Measurements from ENCODE around the gene ANKS1B.

The ANKS1B gene

DNA sequence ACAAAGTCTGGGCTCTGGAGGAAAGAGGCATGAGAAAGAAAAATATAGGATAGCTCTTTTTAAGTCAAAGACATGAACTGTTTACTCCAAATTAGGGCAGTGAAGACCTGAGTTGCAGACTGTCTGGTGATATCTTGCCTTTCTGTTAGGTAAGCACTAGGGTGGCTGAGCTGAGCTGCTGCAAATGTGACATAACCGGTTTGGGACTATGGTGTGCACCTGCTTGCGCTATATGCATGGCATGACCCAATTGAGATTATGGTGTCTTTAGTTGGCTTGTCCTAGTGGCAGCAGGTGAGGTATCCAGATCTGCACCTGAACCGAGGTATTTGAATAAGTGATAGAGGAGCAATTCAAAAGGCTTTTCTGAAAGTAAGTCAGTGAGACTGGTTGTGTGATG, 994.1 kb downstream of the ANKS1B start:
- Histone ChIP-seq H3K4me3 (ENCODE audit: insufficient read length, low read depth) (no peak overlapping the region), H3K4me1 (ENCODE audit: insufficient read depth, insufficient read length) (no peaks in the 10 kb centered on the region), H3K36me3 (ENCODE audit: insufficient read depth, insufficient read length, low read length) (no peaks in the 10 kb centered on the region), H3K9me3 (ENCODE audit: insufficient read depth, low read length) (no peaks in the 10 kb centered on the region), H3K9ac (ENCODE audit: insufficient read length, low read depth) (no peak overlapping the region), H3K27me3 (ENCODE audit: insufficient read depth, insufficient read length) (no peaks in the 10 kb centered on the region)
- TF ChIP-seq SUZ12 (IDR thresholded peaks at IDR 0.05; ENCODE audit: extremely low read depth, insufficient read depth, insufficient read length), result no peak
- TF ChIP-seq YY1 (IDR thresholded peaks at IDR 0.05; ENCODE audit: insufficient read depth, insufficient read length), result no peak
- no peak for TF ChIP-seq ZNF274 (IDR thresholded peaks at IDR 0.05; ENCODE audit: low read depth, low read length)
- no peak for DNase-seq (ENCODE audit: low read depth, low spot score)

DNA sequence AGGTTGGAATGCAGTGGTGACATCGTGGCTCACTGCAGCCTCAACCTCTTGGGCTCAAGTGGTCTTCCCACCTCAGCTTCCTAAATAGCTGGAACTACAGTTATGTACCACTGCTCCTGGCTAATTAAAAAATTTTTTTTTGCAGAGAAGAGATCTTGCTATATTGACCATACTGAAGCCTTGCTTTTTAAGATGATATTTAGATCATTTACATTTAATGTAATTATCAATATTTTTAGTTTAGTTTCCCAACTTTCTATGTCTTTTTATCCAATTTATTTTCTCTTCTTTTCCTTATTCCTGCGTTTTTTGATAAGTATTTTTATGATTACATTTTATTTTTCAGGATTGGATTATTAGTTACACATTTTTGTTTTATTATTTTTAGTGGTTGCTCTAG, 999.6 kb downstream of the ANKS1B start:
- no peak for TF ChIP-seq SUZ12 (IDR thresholded peaks at IDR 0.05; ENCODE audit: extremely low read depth, insufficient read depth, insufficient read length)
- TF ChIP-seq YY1 (IDR thresholded peaks at IDR 0.05; ENCODE audit: insufficient read depth, insufficient read length), result no peak
- no peak for TF ChIP-seq ZNF274 (IDR thresholded peaks at IDR 0.05; ENCODE audit: low read depth, low read length)
- Histone ChIP-seq H3K4me3 (ENCODE audit: insufficient read length, low read depth) (no peak overlapping the region), H3K9me3 (ENCODE audit: insufficient read depth, low read length) (peaks cover 6% of the 10 kb centered on the region; the same call in 1 of the 2 replicates), H3K27me3 (ENCODE audit: insufficient read depth, insufficient read length) (no peaks in the 10 kb centered on the region), H3K9ac (ENCODE audit: insufficient read length, low read depth) (no peak overlapping the region), H3K36me3 (ENCODE audit: insufficient read depth, insufficient read length, low read length) (no peaks in the 10 kb centered on the region), H3K4me1 (ENCODE audit: insufficient read depth, insufficient read length) (no peaks in the 10 kb centered on the region)
- DNase-seq (ENCODE audit: low read depth, low spot score), result no peak

DNA sequence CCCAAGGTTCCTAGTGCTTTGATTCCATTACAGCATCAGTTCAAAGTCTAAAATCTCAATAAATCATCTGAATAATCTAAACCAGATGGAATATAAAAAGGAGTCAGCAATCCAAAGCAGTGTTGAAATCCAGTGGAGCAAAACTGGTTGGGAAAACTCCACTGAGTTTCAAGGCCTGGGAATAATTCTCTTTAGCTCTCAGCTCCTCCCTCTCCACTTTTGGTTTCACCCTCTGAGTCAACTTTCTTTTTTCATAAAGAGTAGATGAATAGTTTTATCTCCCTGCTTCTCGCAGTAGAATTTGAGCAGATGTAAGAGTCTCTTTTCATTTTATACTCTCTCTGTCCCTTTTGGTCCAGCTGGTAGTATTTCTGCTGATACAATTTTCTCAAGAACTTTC, 1001.1 kb downstream of the ANKS1B start:
- DNase-seq (ENCODE audit: low read depth, low spot score), result no peak
- Histone ChIP-seq H3K9ac (ENCODE audit: insufficient read length, low read depth) (no peak overlapping the region), H3K4me3 (ENCODE audit: insufficient read length, low read depth) (no peak overlapping the region), H3K9me3 (ENCODE audit: insufficient read depth, low read length) (peaks cover 6% of the 10 kb centered on the region; the same call in 1 of the 2 replicates), H3K4me1 (ENCODE audit: insufficient read depth, insufficient read length) (no peaks in the 10 kb centered on the region), H3K36me3 (ENCODE audit: insufficient read depth, insufficient read length, low read length) (no peaks in the 10 kb centered on the region), H3K27me3 (ENCODE audit: insufficient read depth, insufficient read length) (no peaks in the 10 kb centered on the region)
- TF ChIP-seq SUZ12 (IDR thresholded peaks at IDR 0.05; ENCODE audit: extremely low read depth, insufficient read depth, insufficient read length), result no peak
- no peak for TF ChIP-seq YY1 (IDR thresholded peaks at IDR 0.05; ENCODE audit: insufficient read depth, insufficient read length)
- no peak for TF ChIP-seq ZNF274 (IDR thresholded peaks at IDR 0.05; ENCODE audit: low read depth, low read length)

DNA sequence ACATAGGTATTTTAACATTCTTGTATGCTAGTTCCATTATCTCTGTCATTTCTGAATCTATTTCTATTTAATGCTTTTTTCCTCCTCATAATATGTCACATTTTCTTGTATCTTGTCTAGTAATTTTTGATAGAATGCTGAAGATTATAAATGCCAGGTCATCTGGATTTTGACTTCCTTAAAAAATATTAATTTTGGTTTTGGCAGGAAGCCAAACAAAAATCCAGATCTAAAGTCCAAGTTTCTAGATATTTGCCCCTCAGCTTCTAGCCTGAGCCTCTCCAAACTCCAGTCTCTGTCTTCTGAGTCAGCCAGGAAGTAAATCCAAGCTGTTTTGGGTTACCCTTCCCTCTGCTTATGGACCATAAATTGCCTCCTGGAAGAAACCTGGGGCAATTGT, 1004.2 kb downstream of the ANKS1B start:
- H3K4me3 ChIP-seq (ENCODE audit: insufficient read length, low read depth), result no peak overlapping the region
- no peak for DNase-seq (ENCODE audit: low read depth, low spot score)
- no peaks in the 10 kb centered on the region for H3K4me1 ChIP-seq (ENCODE audit: insufficient read depth, insufficient read length)
- peaks cover 6% of the 10 kb centered on the region; the same call in 1 of the 2 replicates for H3K9me3 ChIP-seq (ENCODE audit: insufficient read depth, low read length)
- no peak overlapping the region for H3K9ac ChIP-seq (ENCODE audit: insufficient read length, low read depth)
- TF ChIP-seq YY1 (IDR thresholded peaks at IDR 0.05; ENCODE audit: insufficient read depth, insufficient read length) (no peak), SUZ12 (IDR thresholded peaks at IDR 0.05; ENCODE audit: extremely low read depth, insufficient read depth, insufficient read length) (no peak), ZNF274 (IDR thresholded peaks at IDR 0.05; ENCODE audit: low read depth, low read length) (no peak)
- H3K27me3 ChIP-seq (ENCODE audit: insufficient read depth, insufficient read length), result no peaks in the 10 kb centered on the region
- no peaks in the 10 kb centered on the region for H3K36me3 ChIP-seq (ENCODE audit: insufficient read depth, insufficient read length, low read length)

DNA sequence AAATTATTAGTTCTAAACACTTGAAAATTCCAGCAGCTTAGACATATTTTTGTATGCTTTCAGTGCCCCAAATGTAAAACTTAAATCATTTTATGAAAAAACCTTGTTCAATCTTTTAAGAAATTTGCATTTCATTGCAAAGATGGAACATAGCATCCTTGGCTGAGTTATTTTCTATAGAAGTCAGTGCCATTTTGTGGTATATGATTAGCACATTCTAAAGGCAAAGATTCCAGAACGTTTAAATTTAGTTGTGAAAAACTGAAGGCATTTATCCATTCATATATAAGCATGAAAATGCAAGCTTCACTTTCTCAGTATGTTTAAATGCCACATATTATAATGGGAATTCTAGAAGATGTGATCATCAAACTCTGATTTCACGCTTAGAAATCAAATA, 1007.5 kb downstream of the ANKS1B start:
- Histone ChIP-seq H3K9ac (ENCODE audit: insufficient read length, low read depth) (no peak overlapping the region), H3K9me3 (ENCODE audit: insufficient read depth, low read length) (no peaks in the 10 kb centered on the region), H3K4me1 (ENCODE audit: insufficient read depth, insufficient read length) (no peaks in the 10 kb centered on the region), H3K27me3 (ENCODE audit: insufficient read depth, insufficient read length) (peaks cover 5% of the 10 kb centered on the region), H3K4me3 (ENCODE audit: insufficient read length, low read depth) (no peak overlapping the region), H3K36me3 (ENCODE audit: insufficient read depth, insufficient read length, low read length) (no peaks in the 10 kb centered on the region)
- no peak for DNase-seq (ENCODE audit: low read depth, low spot score)
- TF ChIP-seq YY1 (IDR thresholded peaks at IDR 0.05; ENCODE audit: insufficient read depth, insufficient read length) (no peak), ZNF274 (IDR thresholded peaks at IDR 0.05; ENCODE audit: low read depth, low read length) (no peak), SUZ12 (IDR thresholded peaks at IDR 0.05; ENCODE audit: extremely low read depth, insufficient read depth, insufficient read length) (no peak)

DNA sequence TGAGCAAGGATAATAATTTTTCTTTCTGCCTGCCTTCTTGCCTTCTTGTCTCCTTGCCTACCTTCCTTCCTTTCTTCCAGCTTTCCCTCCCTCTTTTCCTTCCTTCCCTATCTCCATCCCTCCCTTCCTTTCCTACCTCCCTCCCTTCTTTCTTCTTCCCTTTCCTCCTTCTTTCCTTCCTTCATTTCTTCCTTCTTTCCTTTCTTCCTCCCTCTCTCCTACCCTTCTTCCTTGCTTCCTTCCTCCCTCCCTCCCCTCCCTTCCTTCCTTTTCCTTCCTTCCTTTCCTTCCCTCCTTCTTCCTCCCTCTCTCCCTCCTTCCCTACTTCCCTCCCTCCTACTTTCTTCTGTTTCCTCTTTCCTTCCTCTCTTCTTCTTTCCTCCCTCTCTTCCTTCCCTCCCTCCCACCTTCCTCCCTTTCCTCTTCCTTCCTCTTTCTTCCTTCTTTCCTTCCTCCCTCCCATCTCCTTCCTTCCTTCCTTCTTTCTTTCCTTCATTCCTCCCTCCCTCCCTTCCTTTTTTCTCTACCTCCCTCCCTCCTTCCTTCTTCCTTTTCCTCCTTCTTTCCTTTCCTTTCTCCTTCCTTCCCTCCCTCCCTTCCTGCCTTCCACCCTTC, 1009.9 kb downstream of the ANKS1B start:
- Histone ChIP-seq H3K4me3 (ENCODE audit: insufficient read length, low read depth) (no peak overlapping the region), H3K36me3 (ENCODE audit: insufficient read depth, insufficient read length, low read length) (no peaks in the 10 kb centered on the region), H3K9ac (ENCODE audit: insufficient read length, low read depth) (no peak overlapping the region), H3K4me1 (ENCODE audit: insufficient read depth, insufficient read length) (no peaks in the 10 kb centered on the region), H3K27me3 (ENCODE audit: insufficient read depth, insufficient read length) (peaks cover 5% of the 10 kb centered on the region), H3K9me3 (ENCODE audit: insufficient read depth, low read length) (no peaks in the 10 kb centered on the region)
- DNase-seq (ENCODE audit: low read depth, low spot score), result no peak
- TF ChIP-seq YY1 (IDR thresholded peaks at IDR 0.05; ENCODE audit: insufficient read depth, insufficient read length) (no peak), SUZ12 (IDR thresholded peaks at IDR 0.05; ENCODE audit: extremely low read depth, insufficient read depth, insufficient read length) (no peak), ZNF274 (IDR thresholded peaks at IDR 0.05; ENCODE audit: low read depth, low read length) (no peak)

DNA sequence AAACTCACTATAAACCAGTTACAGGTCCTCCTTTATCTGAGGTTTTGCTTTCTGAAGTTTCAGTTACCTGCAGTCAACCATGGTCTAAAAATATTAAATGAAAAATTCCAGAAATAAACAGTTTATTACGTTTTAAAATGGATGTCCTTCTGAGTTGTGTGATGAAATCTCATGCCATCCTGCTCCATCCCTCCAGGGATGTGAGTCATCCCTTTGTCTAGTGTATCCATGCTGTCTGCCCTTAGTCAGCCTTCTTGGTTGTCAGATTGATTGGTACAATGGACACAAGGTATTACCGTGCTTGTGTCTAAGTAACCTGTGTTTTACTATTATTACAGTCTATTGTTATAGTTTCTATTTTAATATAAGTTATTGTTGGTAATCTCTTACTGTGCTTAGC, 1011.3 kb downstream of the ANKS1B start:
- H3K27me3 ChIP-seq (ENCODE audit: insufficient read depth, insufficient read length), result peaks cover 5% of the 10 kb centered on the region
- H3K9ac ChIP-seq (ENCODE audit: insufficient read length, low read depth), result no peak overlapping the region
- no peaks in the 10 kb centered on the region for H3K36me3 ChIP-seq (ENCODE audit: insufficient read depth, insufficient read length, low read length)
- TF ChIP-seq ZNF274 (IDR thresholded peaks at IDR 0.05; ENCODE audit: low read depth, low read length) (no peak), YY1 (IDR thresholded peaks at IDR 0.05; ENCODE audit: insufficient read depth, insufficient read length) (no peak), SUZ12 (IDR thresholded peaks at IDR 0.05; ENCODE audit: extremely low read depth, insufficient read depth, insufficient read length) (no peak)
- DNase-seq (ENCODE audit: low read depth, low spot score), result no peak
- no peaks in the 10 kb centered on the region for H3K4me1 ChIP-seq (ENCODE audit: insufficient read depth, insufficient read length)
- H3K9me3 ChIP-seq (ENCODE audit: insufficient read depth, low read length), result no peaks in the 10 kb centered on the region
- no peak overlapping the region for H3K4me3 ChIP-seq (ENCODE audit: insufficient read length, low read depth)
